Cardiac fibroblast (primary cell): ENCODE data around the gene OR4B1.

Source experiments
- DNase-seq, 2 donors: peaks; one replicate each; pipeline versions ENCODE4 v3.0.0 to v3.0.0-alpha.2; 2010; ENCODE audit warnings: low read depth in 2 of 2
- H3K4me3 ChIP-seq, 2 donors: replicated peaks in 1 of 2; 1 replicate in 1 of 2; 2 replicates in 1 of 2; pipeline ENCODE4 v1.5.1; 2011; ENCODE audit warnings: low read depth in 2 of 2, low read length in 2 of 2, mild to moderate bottlenecking in 2 of 2, moderate library complexity in 1 of 2
- TF ChIP-seq, protein P1 (sequence below): IDR thresholded peaks from one replicate; pipeline ENCODE4 v1.5.1; 2011; ENCODE audit warnings: low read depth, mild to moderate bottlenecking, low read length, inconsistent platforms

Gene OR4B1

DNA sequence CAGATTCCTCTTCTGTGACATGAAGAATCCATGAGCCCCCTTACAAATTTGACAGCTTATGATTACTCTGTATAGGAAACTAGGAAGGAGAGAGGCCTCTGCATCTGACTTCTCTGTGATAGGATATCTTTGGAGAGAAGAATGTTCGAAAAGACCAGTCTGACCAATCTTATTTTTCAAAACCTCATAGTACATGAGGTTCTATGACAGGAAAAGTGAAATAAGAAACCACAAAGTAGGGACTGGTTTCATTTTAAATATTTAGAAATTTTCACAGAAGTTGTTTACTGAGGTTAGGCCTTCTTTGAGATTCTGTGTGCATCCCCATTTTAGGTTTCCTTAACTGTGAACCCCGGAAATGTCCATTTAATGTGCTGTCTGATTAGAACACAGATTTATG, 45.0 kb downstream of the OR4B1 start:
- TF ChIP-seq, protein P1, sequence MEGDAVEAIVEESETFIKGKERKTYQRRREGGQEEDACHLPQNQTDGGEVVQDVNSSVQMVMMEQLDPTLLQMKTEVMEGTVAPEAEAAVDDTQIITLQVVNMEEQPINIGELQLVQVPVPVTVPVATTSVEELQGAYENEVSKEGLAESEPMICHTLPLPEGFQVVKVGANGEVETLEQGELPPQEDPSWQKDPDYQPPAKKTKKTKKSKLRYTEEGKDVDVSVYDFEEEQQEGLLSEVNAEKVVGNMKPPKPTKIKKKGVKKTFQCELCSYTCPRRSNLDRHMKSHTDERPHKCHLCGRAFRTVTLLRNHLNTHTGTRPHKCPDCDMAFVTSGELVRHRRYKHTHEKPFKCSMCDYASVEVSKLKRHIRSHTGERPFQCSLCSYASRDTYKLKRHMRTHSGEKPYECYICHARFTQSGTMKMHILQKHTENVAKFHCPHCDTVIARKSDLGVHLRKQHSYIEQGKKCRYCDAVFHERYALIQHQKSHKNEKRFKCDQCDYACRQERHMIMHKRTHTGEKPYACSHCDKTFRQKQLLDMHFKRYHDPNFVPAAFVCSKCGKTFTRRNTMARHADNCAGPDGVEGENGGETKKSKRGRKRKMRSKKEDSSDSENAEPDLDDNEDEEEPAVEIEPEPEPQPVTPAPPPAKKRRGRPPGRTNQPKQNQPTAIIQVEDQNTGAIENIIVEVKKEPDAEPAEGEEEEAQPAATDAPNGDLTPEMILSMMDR, result no peak
- no peak overlapping the region for H3K4me3 ChIP-seq
- no peak for DNase-seq

DNA sequence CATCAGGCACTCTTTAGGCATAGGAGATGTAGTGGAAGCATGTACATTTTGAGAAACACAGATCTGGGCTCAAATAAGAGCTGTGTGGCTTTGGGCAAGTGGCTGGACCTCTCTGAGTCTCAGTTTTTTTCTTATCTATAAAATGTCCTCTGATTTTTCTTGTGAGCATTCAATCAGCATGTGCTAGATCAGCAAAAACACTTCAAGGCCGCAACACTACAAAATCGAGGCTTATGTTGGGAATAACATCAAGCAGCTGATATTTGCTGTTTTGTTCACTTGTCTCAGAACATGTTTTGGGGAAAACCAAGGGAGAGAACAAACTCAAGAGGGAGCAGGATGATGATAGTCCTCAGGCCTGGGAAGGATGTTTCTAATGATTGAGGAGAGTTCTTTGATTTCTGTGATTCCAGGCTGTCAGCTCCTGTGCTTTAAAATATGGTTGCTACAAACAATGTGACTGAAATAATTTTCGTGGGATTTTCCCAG, 46.9 kb downstream of the OR4B1 start, which contains the start of gene OR4X1:
Gene OR4X1, plus strand, starts transcription at position 439 of the 489 bp plus-strand sequence. Its CDS starts 0 bp downstream, at position 439.
- no peak for DNase-seq
- no peak within 1 kb of the TSS for H3K4me3 ChIP-seq
- TF ChIP-seq, protein P1, result no peak
